IMR-90 (cell line): ENCODE data around the gene REPS2.

Source experiments
- CTCF ChIP-seq: conservative IDR thresholded peaks from 2 replicates; pipeline ENCODE4 v1.5.1; 2012; ENCODE audit warnings: mild to moderate bottlenecking, low read depth, low read length, improper control_type of control experiment
- MAZ ChIP-seq: IDR thresholded peaks from 2 replicates; pipeline ENCODE4 v1.6.1; 2012; ENCODE audit warnings: low read depth, mild to moderate bottlenecking, low read length, improper control_type of control experiment, moderate library complexity, borderline replicate concordance
- MXI1 ChIP-seq: IDR thresholded peaks from 2 replicates; pipeline ENCODE4 v1.6.1; 2012; ENCODE audit warnings: low read depth, mild to moderate bottlenecking, low read length, moderate library complexity, borderline replicate concordance
- POLR2A ChIP-seq: IDR thresholded peaks from 2 replicates; pipeline ENCODE4 v1.6.1; 2012; ENCODE audit warnings: mild to moderate bottlenecking, low read depth, low read length
- SMC3 ChIP-seq: fragments of 150-350 bp; IDR thresholded peaks from 2 replicates; pipeline ENCODE4 v1.6.1; 2016; ENCODE audit warnings: low read depth, mild to moderate bottlenecking, antibody characterized with exemption, low read length, moderate library complexity
- USF2 ChIP-seq: fragments of 150-350 bp; IDR thresholded peaks from 2 replicates; pipeline ENCODE4 v1.6.1; 2017; ENCODE audit warnings: mild to moderate bottlenecking, antibody characterized with exemption, low read length, low read depth

- TF ChIP-seq POLR2A, result no peak
- no peak for TF ChIP-seq CTCF
- TF ChIP-seq MAZ, result no peak
- no peak for TF ChIP-seq MXI1
- no peak for TF ChIP-seq USF2
- TF ChIP-seq SMC3, result no peak
Measured at GRCh38 chrX:16971694-16972093, 25.2 kb downstream of the REPS2 start.
